OCI-LY1 (cell line): ENCODE data around the gene CPTP.

Experiments used
- H2AFZ ChIP-seq: fragments of 200-600 bp; sonication (generic), shearing (Covaris generic); 2 replicates; pipeline ENCODE4 v1.6.0; 2014; ENCODE audit warnings: antibody characterized with exemption, mild to moderate bottlenecking, low read length
- H3F3A ChIP-seq: fragments of 200-600 bp; sonication (generic), shearing (Covaris generic); 2 replicates; pipeline ENCODE4 v1.6.0; 2014; ENCODE audit warnings: mild to moderate bottlenecking, antibody characterized with exemption, low read length, moderate library complexity; ENCODE audit not compliant: insufficient read depth
- H3K27ac ChIP-seq: fragments of 200-600 bp; sonication (generic); 2 replicates; pipeline ENCODE4 v1.5.1; 2014; ENCODE audit warnings: low read length, mixed run types, mild to moderate bottlenecking, low read depth; ENCODE audit not compliant: poor library complexity, severe bottlenecking
- H3K27me3 ChIP-seq: fragments of 200-600 bp; sonication (generic); 2 replicates; pipeline ENCODE4 v1.6.0; 2014; ENCODE audit warnings: antibody characterized with exemption, mild to moderate bottlenecking, low read length, moderate library complexity; ENCODE audit not compliant: insufficient read depth
- H3K36me3 ChIP-seq: fragments of 200-600 bp; sonication (generic); 2 replicates; pipeline ENCODE4 v1.6.1; 2014; ENCODE audit warnings: mild to moderate bottlenecking, antibody characterized with exemption, low read length, moderate library complexity, mixed read lengths; ENCODE audit not compliant: insufficient read depth
- H3K4me1 ChIP-seq: fragments of 200-600 bp; sonication (generic); 2 replicates; pipeline ENCODE4 v1.5.1; 2014; ENCODE audit warnings: mild to moderate bottlenecking, low read length, moderate library complexity; ENCODE audit not compliant: insufficient read depth, severe bottlenecking
- H3K4me2 ChIP-seq: fragments of 200-600 bp; sonication (generic), shearing (Covaris generic); 2 replicates; pipeline ENCODE4 v1.6.1; 2014; ENCODE audit warnings: low read length
- H3K4me3 ChIP-seq: fragments of 200-600 bp; sonication (generic); 2 replicates; pipeline ENCODE4 v1.5.1; 2014; ENCODE audit warnings: low read length, low read depth, mild to moderate bottlenecking, mixed read lengths; ENCODE audit not compliant: poor library complexity, severe bottlenecking
- H3K79me2 ChIP-seq: fragments of 200-600 bp; shearing (Covaris generic); 2 replicates; pipeline ENCODE4 v1.6.1; 2016; ENCODE audit warnings: mixed run types, low read length, mixed read lengths; ENCODE audit not compliant: insufficient read depth
- H3K9ac ChIP-seq: fragments of 200-600 bp; sonication (generic), shearing (Covaris generic); 2 replicates; pipeline ENCODE4 v1.6.1; 2014; ENCODE audit warnings: mild to moderate bottlenecking, low read length, mixed read lengths
- H3K9me2 ChIP-seq: fragments of 200-600 bp; sonication (generic), shearing (Covaris generic); 2 replicates; pipeline ENCODE4 v1.6.1; 2014; ENCODE audit warnings: low read depth, mild to moderate bottlenecking, low read length, mixed read lengths
- H3K9me3 ChIP-seq: fragments of 200-600 bp; shearing (Covaris generic); 2 replicates; pipeline ENCODE4 v1.6.1; 2014; ENCODE audit warnings: low read length, mixed read lengths
- H4K20me1 ChIP-seq: fragments of 200-600 bp; sonication (generic), shearing (Covaris generic); 2 replicates; pipeline ENCODE4 v1.6.0; 2016; ENCODE audit warnings: mild to moderate bottlenecking, low read length; ENCODE audit not compliant: insufficient read depth
- EZH2 ChIP-seq: fragments of 200-600 bp; sonication (generic), shearing (Covaris generic); IDR thresholded peaks from 2 replicates; pipeline ENCODE4 v1.8.0; 2017; ENCODE audit warnings: borderline replicate concordance, mixed run types, mild to moderate bottlenecking, antibody characterized with exemption, low read length, moderate library complexity, mixed read lengths
- TF ChIP-seq, protein P1 (sequence below): fragments of 200-600 bp; sonication (generic), shearing (Covaris generic); IDR thresholded peaks from 2 replicates; pipeline ENCODE4 v1.5.1; 2017; ENCODE audit warnings: mild to moderate bottlenecking, antibody characterized with exemption, low read length, moderate library complexity, mixed read lengths

The CPTP gene

GRCh38 chr1:1332031-1332755, 7.6 kb downstream of the CPTP start:
- TF ChIP-seq, protein P1, sequence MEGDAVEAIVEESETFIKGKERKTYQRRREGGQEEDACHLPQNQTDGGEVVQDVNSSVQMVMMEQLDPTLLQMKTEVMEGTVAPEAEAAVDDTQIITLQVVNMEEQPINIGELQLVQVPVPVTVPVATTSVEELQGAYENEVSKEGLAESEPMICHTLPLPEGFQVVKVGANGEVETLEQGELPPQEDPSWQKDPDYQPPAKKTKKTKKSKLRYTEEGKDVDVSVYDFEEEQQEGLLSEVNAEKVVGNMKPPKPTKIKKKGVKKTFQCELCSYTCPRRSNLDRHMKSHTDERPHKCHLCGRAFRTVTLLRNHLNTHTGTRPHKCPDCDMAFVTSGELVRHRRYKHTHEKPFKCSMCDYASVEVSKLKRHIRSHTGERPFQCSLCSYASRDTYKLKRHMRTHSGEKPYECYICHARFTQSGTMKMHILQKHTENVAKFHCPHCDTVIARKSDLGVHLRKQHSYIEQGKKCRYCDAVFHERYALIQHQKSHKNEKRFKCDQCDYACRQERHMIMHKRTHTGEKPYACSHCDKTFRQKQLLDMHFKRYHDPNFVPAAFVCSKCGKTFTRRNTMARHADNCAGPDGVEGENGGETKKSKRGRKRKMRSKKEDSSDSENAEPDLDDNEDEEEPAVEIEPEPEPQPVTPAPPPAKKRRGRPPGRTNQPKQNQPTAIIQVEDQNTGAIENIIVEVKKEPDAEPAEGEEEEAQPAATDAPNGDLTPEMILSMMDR, result no peak
- TF ChIP-seq EZH2, result no peak
- H3K79me2 ChIP-seq, result no peaks in the 10 kb centered on the region
- H3K27me3 ChIP-seq, result no peaks in the 10 kb centered on the region
- H2AFZ ChIP-seq, result no peak overlapping the region
- H3K4me3 ChIP-seq, result no peak overlapping the region
- H4K20me1 ChIP-seq, result no peaks in the 10 kb centered on the region
- no peaks in the 10 kb centered on the region for H3K9me2 ChIP-seq
- no peaks in the 10 kb centered on the region for H3K9me3 ChIP-seq
- no peak overlapping the region for H3K9ac ChIP-seq
- H3F3A ChIP-seq, result no peaks in the 10 kb centered on the region
- H3K27ac ChIP-seq, result no peak overlapping the region
- no peaks in the 10 kb centered on the region; the same call in 1 of the 2 replicates for H3K36me3 ChIP-seq
- H3K4me1 ChIP-seq, result no peaks in the 10 kb centered on the region
- no peak overlapping the region for H3K4me2 ChIP-seq

- Histone ChIP-seq H3K36me3 (no peaks in the 10 kb centered on the region; the same call in 1 of the 2 replicates), H3F3A (no peaks in the 10 kb centered on the region), H4K20me1 (no peaks in the 10 kb centered on the region), H3K9me3 (no peaks in the 10 kb centered on the region), H3K27ac (no peak overlapping the region), H2AFZ (no peak overlapping the region), H3K27me3 (no peaks in the 10 kb centered on the region), H3K9ac (no peak overlapping the region), H3K79me2 (no peaks in the 10 kb centered on the region), H3K9me2 (no peaks in the 10 kb centered on the region), H3K4me3 (no peak overlapping the region), H3K4me1 (no peaks in the 10 kb centered on the region), H3K4me2 (no peak overlapping the region)
- TF ChIP-seq EZH2, result no peak
- TF ChIP-seq, protein P1, result no peak
Observed at GRCh38 chr1:1332774-1333480, 8.3 kb downstream of the CPTP start.

DNA sequence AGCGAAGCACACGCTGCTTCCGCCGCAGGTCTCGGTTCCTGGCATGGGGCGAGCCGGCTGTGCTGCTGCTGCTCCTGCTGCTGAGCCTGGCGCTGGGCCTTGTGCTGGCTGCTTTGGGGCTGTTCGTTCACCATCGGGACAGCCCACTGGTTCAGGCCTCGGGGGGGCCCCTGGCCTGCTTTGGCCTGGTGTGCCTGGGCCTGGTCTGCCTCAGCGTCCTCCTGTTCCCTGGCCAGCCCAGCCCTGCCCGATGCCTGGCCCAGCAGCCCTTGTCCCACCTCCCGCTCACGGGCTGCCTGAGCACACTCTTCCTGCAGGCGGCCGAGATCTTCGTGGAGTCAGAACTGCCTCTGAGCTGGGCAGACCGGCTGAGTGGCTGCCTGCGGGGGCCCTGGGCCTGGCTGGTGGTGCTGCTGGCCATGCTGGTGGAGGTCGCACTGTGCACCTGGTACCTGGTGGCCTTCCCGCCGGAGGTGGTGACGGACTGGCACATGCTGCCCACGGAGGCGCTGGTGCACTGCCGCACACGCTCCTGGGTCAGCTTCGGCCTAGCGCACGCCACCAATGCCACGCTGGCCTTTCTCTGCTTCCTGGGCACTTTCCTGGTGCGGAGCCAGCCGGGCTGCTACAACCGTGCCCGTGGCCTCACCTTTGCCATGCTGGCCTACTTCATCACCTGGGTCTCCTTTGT, 9.1 kb downstream of the CPTP start:
- Histone ChIP-seq H3K4me1 (no peaks in the 10 kb centered on the region), H3K36me3 (no peaks in the 10 kb centered on the region; the same call in 1 of the 2 replicates), H3K4me3 (no peak overlapping the region), H3K27ac (no peak overlapping the region), H3K9me2 (no peaks in the 10 kb centered on the region), H3F3A (no peaks in the 10 kb centered on the region), H3K9ac (no peak overlapping the region), H3K27me3 (no peaks in the 10 kb centered on the region), H3K79me2 (no peaks in the 10 kb centered on the region), H2AFZ (no peak overlapping the region), H4K20me1 (no peaks in the 10 kb centered on the region), H3K4me2 (no peak overlapping the region), H3K9me3 (no peaks in the 10 kb centered on the region)
- TF ChIP-seq EZH2, result no peak
- TF ChIP-seq, protein P1, result no peak
